Measurements from ENCODE around the gene SMG5. TPM values are rescaled to one million over a fixed set of nuclear protein-coding genes. Genes with fewer than 3 reads are reported as not detected.

Gene SMG5
- total and polyA plus RNA-seq, 2 donors (not counting 1 experiment from before 2014, with no cell fraction given), result 53.5 to 77.0 TPM

GRCh38 chr1:156226116-156226538, 56.5 kb downstream of the SMG5 start:
- H3K27ac Mint-ChIP-seq, result no peak overlapping the region
- H3K4me1 Mint-ChIP-seq, result peaks cover 4% of the 10 kb centered on the region
- no peaks in the 10 kb centered on the region for H3K9me3 ChIP-seq (ENCODE audit: control extremely low read depth in 1 of 3, control insufficient read depth in 2 of 3, insufficient read depth in 1 of 3, low read length in 2 of 3)
- no peaks in the 10 kb centered on the region for H3K4me1 ChIP-seq (ENCODE audit: control insufficient read depth in 2 of 2, insufficient read depth in 2 of 2, low read length in 2 of 2)
- ChIA-PET POLR2A (interaction anchor here (1.1 kb wide), 1 partner anchor 79 kb away, joined by 7 read pairs; no protein-coding TSS in a partner anchor), CTCF (interaction anchor here (0.6 to 14.5 kb wide), 19 partner anchors 12 to 349 kb away, joined by 3 to 381 read pairs (median 8); partner anchors contain the start of genes PMF1, SEMA4A, SLC25A44 and TMEM79)
- peaks cover 5% of the 10 kb centered on the region for H4K20me1 ChIP-seq (ENCODE audit: control insufficient read depth, insufficient read depth, low read length, poor library complexity, severe bottlenecking)
- H3K4me2 ChIP-seq (replicated peaks; ENCODE audit: low read depth, low read length, poor library complexity, severe bottlenecking), result no peak overlapping the region
- WGBS (ENCODE audit: insufficient coverage), result 40% methylated on average over 1 of the region's 2 CpGs
- H3K27me3 Mint-ChIP-seq, result no peaks in the 10 kb centered on the region
- peaks cover 28 to 43% of the 10 kb centered on the region in 2 experiments for H3K36me3 ChIP-seq (replicated peaks in 1 of 2; ENCODE audit: control extremely low read depth in 1 of 2, control insufficient read depth in 1 of 2, extremely low read depth in 1 of 2, insufficient read depth in 2 of 2, low read length in 1 of 2)
- DNase-seq (no peak), ATAC-seq (ENCODE audit: low read depth) (no peak)
- no peak overlapping the region for H3K4me3 Mint-ChIP-seq
- TF ChIP-seq, protein P1, sequence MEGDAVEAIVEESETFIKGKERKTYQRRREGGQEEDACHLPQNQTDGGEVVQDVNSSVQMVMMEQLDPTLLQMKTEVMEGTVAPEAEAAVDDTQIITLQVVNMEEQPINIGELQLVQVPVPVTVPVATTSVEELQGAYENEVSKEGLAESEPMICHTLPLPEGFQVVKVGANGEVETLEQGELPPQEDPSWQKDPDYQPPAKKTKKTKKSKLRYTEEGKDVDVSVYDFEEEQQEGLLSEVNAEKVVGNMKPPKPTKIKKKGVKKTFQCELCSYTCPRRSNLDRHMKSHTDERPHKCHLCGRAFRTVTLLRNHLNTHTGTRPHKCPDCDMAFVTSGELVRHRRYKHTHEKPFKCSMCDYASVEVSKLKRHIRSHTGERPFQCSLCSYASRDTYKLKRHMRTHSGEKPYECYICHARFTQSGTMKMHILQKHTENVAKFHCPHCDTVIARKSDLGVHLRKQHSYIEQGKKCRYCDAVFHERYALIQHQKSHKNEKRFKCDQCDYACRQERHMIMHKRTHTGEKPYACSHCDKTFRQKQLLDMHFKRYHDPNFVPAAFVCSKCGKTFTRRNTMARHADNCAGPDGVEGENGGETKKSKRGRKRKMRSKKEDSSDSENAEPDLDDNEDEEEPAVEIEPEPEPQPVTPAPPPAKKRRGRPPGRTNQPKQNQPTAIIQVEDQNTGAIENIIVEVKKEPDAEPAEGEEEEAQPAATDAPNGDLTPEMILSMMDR (IDR thresholded peaks at IDR 0.05), result no peak
- TF ChIP-seq EZH2 (IDR thresholded peaks at IDR 0.05; ENCODE audit: borderline replicate concordance, insufficient read depth, low read depth, low read length, poor library complexity, severe bottlenecking), result no peak
- no peaks in the 10 kb centered on the region for H3K9me3 Mint-ChIP-seq (ENCODE audit: insufficient read depth)
- no peak overlapping the region for H3K9ac ChIP-seq (ENCODE audit: low read length)
- H2AFZ ChIP-seq (ENCODE audit: insufficient read depth, low read depth, low read length, poor library complexity, severe bottlenecking), result no peak overlapping the region
- no peaks in the 10 kb centered on the region for H3K27me3 ChIP-seq (replicated peaks in 1 of 4; ENCODE audit: control extremely low read depth in 1 of 4, control insufficient read depth in 3 of 4, insufficient read depth in 4 of 4, low read length in 3 of 4)
- H3K27ac ChIP-seq (ENCODE audit: low read length in 2 of 2), result no peak overlapping the region
- intact Hi-C loops (cut with micrococcal nuclease), result no loop called here
- H3K79me2 ChIP-seq (ENCODE audit: control insufficient read depth, insufficient read depth, low read length), result peaks cover 33% of the 10 kb centered on the region
- H3K4me3 ChIP-seq (ENCODE audit: control extremely low read depth in 1 of 5, extremely low read depth in 1 of 5, insufficient read depth in 1 of 5, low read depth in 2 of 5, low read length in 4 of 5), result no peak overlapping the region

DNA sequence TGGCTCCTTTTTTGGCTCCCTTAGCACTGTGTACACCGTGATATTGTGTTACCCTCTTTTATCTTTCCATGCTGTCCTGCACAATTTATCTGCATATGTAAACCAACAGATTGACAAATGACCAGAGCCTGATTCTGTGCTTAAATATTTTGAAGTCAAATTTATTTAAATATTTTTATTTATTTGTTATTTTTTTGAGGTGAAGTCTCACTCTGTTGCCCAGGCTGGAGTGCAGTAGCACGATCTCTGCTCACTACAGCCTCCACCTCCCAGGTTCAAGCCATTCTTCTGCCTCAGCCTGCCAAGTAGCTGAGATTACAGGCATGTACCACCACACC, 57.0 kb downstream of the SMG5 start:
- H3K27me3 Mint-ChIP-seq, result no peaks in the 10 kb centered on the region
- no peak overlapping the region for H3K4me3 ChIP-seq (ENCODE audit: control extremely low read depth in 1 of 5, extremely low read depth in 1 of 5, insufficient read depth in 1 of 5, low read depth in 2 of 5, low read length in 4 of 5)
- peak overlapping the region; percentile 2 for H3K27ac Mint-ChIP-seq
- peaks cover 4% of the 10 kb centered on the region for H3K4me1 Mint-ChIP-seq
- CTCF ChIA-PET, result interaction anchor here (0.6 to 14.5 kb wide), 30 partner anchors 8 to 349 kb away, joined by 3 to 381 read pairs (median 6); partner anchors contain the start of genes PMF1, SEMA4A, SLC25A44 and TMEM79
- H2AFZ ChIP-seq (ENCODE audit: insufficient read depth, low read depth, low read length, poor library complexity, severe bottlenecking), result no peak overlapping the region
- no peaks in the 10 kb centered on the region for H3K9me3 ChIP-seq (ENCODE audit: control extremely low read depth in 1 of 3, control insufficient read depth in 2 of 3, insufficient read depth in 1 of 3, low read length in 2 of 3)
- POLR2A ChIA-PET, result interaction anchor here (0.5 to 1.5 kb wide), 4 partner anchors 78 to 820 kb away, joined by 7 to 9 read pairs (median 8); partner anchors contain the start of gene ARHGEF11
- no peak overlapping the region for H3K9ac ChIP-seq (ENCODE audit: low read length)
- H3K79me2 ChIP-seq (ENCODE audit: control insufficient read depth, insufficient read depth, low read length), result peaks cover 37% of the 10 kb centered on the region
- no CpG with 5 or more reads among the region's 2 CpGs for WGBS (ENCODE audit: insufficient coverage)
- ATAC-seq (ENCODE audit: low read depth), result no peak
- TF ChIP-seq EZH2 (IDR thresholded peaks at IDR 0.05; ENCODE audit: borderline replicate concordance, insufficient read depth, low read depth, low read length, poor library complexity, severe bottlenecking), result no peak
- TF ChIP-seq, protein P1 (IDR thresholded peaks at IDR 0.05), result peak; percentile 24
- no peak overlapping the region for H3K4me3 Mint-ChIP-seq
- H3K27me3 ChIP-seq (replicated peaks in 1 of 4; ENCODE audit: control extremely low read depth in 1 of 4, control insufficient read depth in 3 of 4, insufficient read depth in 4 of 4, low read length in 3 of 4), result no peaks in the 10 kb centered on the region
- no peaks in the 10 kb centered on the region for H3K9me3 Mint-ChIP-seq (ENCODE audit: insufficient read depth)
- H3K4me1 ChIP-seq (ENCODE audit: control insufficient read depth in 2 of 2, insufficient read depth in 2 of 2, low read length in 2 of 2), result no peaks in the 10 kb centered on the region
- H3K27ac ChIP-seq (ENCODE audit: low read length in 2 of 2), result no peak overlapping the region
- no peak for DNase-seq
- peaks cover 9% of the 10 kb centered on the region for H4K20me1 ChIP-seq (ENCODE audit: control insufficient read depth, insufficient read depth, low read length, poor library complexity, severe bottlenecking)
- no peak overlapping the region for H3K4me2 ChIP-seq (replicated peaks; ENCODE audit: low read depth, low read length, poor library complexity, severe bottlenecking)
- intact Hi-C loops (cut with micrococcal nuclease), result loop anchor here (1.0 kb wide), 4 partner anchors 32 to 135 kb away; no protein-coding TSS in a partner anchor
- H3K36me3 ChIP-seq (replicated peaks in 1 of 2; ENCODE audit: control extremely low read depth in 1 of 2, control insufficient read depth in 1 of 2, extremely low read depth in 1 of 2, insufficient read depth in 2 of 2, low read length in 1 of 2), result peaks cover 28 to 46% of the 10 kb centered on the region in 2 experiments

Data from B cell (primary cell).